IMR-90 (cell line): ENCODE results near the gene ZBED2. TPM values are rescaled to one million over a fixed set of nuclear protein-coding genes. Genes with fewer than 3 reads are reported as not detected.

Experiments
- ATAC-seq: fragments of 200-7000 bp; cut with Tn5 transposase; 2 replicates; pipeline ENCODE4 v1.9.1; 2020; ENCODE audit warnings: low read depth, mild to moderate bottlenecking, moderate library complexity
- BruUV-seq: library from RNA; stranded (reverse); fragments of 400-500 nt; replicated peaks from 2 replicates; lab custom pipeline; 2021; lab: Mats Ljungman, UMichigan
- CTCF ChIA-PET: fragments of 300-600 bp; formaldehyde crosslinking; extraction: SDS; loops from one replicate; lab custom pipeline; 2021; ENCODE audit warnings: antibody characterized with exemption; lab: Yijun Ruan, JAX
- POLR2A ChIA-PET: fragments of 300-600 bp; sonication (Branson Sonifier 250); formaldehyde crosslinking; loops from one replicate; lab custom pipeline; 2022; ENCODE audit warnings: antibody characterized with exemption; ENCODE audit not compliant: unreplicated experiment; lab: Charles Lee
- DNase-seq: peaks from one replicate; pipeline ENCODE4 v3.0.0; 2013
- H2AFZ ChIP-seq: replicated peaks from 2 replicates; pipeline ENCODE3; 2013; ENCODE audit warnings: low read length, mild to moderate bottlenecking; ENCODE audit not compliant: poor library complexity
- H2AK5ac ChIP-seq: 2 replicates; pipeline ENCODE4 v1.6.1; 2013; ENCODE audit warnings: low read depth, low read length, inconsistent platforms
- H2AK9ac ChIP-seq: replicated peaks from 2 replicates; pipeline ENCODE3; 2013; ENCODE audit warnings: mild to moderate bottlenecking, low read depth, low read length, moderate library complexity; ENCODE audit not compliant: poor library complexity
- H2BK120ac ChIP-seq: 2 replicates; pipeline ENCODE4 v1.6.1; 2013; ENCODE audit warnings: low read depth, low read length, inconsistent platforms
- H2BK15ac ChIP-seq: 3 replicates; pipeline ENCODE4 v1.6.1; 2013; ENCODE audit warnings: low read depth, low read length, inconsistent platforms
- H2BK20ac ChIP-seq: 2 replicates; pipeline ENCODE4 v1.6.1; 2013; ENCODE audit warnings: low read depth, mild to moderate bottlenecking, inconsistent platforms, low read length, moderate library complexity
- H2BK5ac ChIP-seq: 2 replicates; pipeline ENCODE4 v1.6.1; 2013; ENCODE audit warnings: mild to moderate bottlenecking, low read depth, low read length, inconsistent platforms; ENCODE audit not compliant: poor library complexity, severe bottlenecking
- H3K14ac ChIP-seq: replicated peaks from 2 replicates; pipeline ENCODE4 v1.6.1; 2013; ENCODE audit warnings: low read depth, low read length, inconsistent platforms
- H3K18ac ChIP-seq: 2 replicates; pipeline ENCODE4 v1.6.1; 2013; ENCODE audit warnings: low read depth, low read length, control low read depth
- H3K23ac ChIP-seq: 2 replicates; pipeline ENCODE4 v1.6.1; 2013; ENCODE audit warnings: low read depth, low read length, inconsistent platforms
- H3K27ac ChIP-seq: 2 replicates; pipeline ENCODE4 v1.5.1; 2013; ENCODE audit warnings: mild to moderate bottlenecking, control low read depth, low read length; ENCODE audit not compliant: insufficient read depth
- H3K27me3 ChIP-seq: 2 replicates; pipeline ENCODE4 v1.6.1; 2013; ENCODE audit warnings: low read length; ENCODE audit not compliant: control insufficient read depth, insufficient read depth
- H3K36me3 ChIP-seq: 2 replicates; pipeline ENCODE4 v1.6.1; 2013; ENCODE audit warnings: low read length, mixed read lengths; ENCODE audit not compliant: control insufficient read depth, insufficient read depth
- H3K4ac ChIP-seq: 2 replicates; pipeline ENCODE4 v1.6.1; 2013; ENCODE audit warnings: low read depth, low read length, inconsistent platforms
- H3K4me1 ChIP-seq: 2 replicates; pipeline ENCODE4 v1.6.1; 2013; ENCODE audit warnings: low read length, mixed read lengths; ENCODE audit not compliant: control insufficient read depth, insufficient read depth
- H3K4me2 ChIP-seq: 2 replicates; pipeline ENCODE4 v1.6.1; 2013; ENCODE audit warnings: low read depth, mild to moderate bottlenecking, control low read depth, low read length, moderate library complexity
- H3K4me3 ChIP-seq: 2 replicates; pipeline ENCODE4 v1.5.1; 2013; ENCODE audit warnings: low read depth, mild to moderate bottlenecking, control low read depth, low read length, moderate library complexity; ENCODE audit not compliant: insufficient read depth
- H3K56ac ChIP-seq: 2 replicates; pipeline ENCODE4 v1.6.1; 2013; ENCODE audit warnings: low read length, inconsistent platforms; ENCODE audit not compliant: insufficient read depth; ENCODE audit errors: extremely low read depth
- H3K79me1 ChIP-seq, 2 experiments: 2 replicates each; pipeline ENCODE4 v1.6.1; 2013; ENCODE audit warnings: low read length in 2 of 2, inconsistent platforms in 1 of 2, low read depth in 1 of 2
- H3K9ac ChIP-seq: 2 replicates; pipeline ENCODE4 v1.6.1; 2013; ENCODE audit warnings: low read depth, low read length, control low read depth
- H3K9me1 ChIP-seq: 2 replicates; pipeline ENCODE4 v1.6.1; 2013; ENCODE audit warnings: low read length, inconsistent platforms; ENCODE audit not compliant: insufficient read depth
- H3K9me3 ChIP-seq: 2 replicates; pipeline ENCODE4 v1.6.1; 2013; ENCODE audit warnings: low read length; ENCODE audit not compliant: control insufficient read depth, insufficient read depth
- H4K20me1 ChIP-seq: 2 replicates; pipeline ENCODE4 v1.6.1; 2013; ENCODE audit warnings: low read length, inconsistent platforms; ENCODE audit not compliant: insufficient read depth
- H4K5ac ChIP-seq: 2 replicates; pipeline ENCODE4 v1.6.1; 2013; ENCODE audit warnings: mild to moderate bottlenecking, low read depth, low read length, control low read depth
- H4K8ac ChIP-seq, 2 experiments: 2 replicates each; pipeline ENCODE4 v1.6.1; 2013; ENCODE audit warnings: low read depth in 2 of 2, low read length in 2 of 2, control low read depth in 1 of 2, inconsistent platforms in 1 of 2
- H4K91ac ChIP-seq: 2 replicates; pipeline ENCODE4 v1.6.1; 2013; ENCODE audit warnings: low read depth, low read length, inconsistent platforms; ENCODE audit not compliant: insufficient read depth
- BHLHE40 ChIP-seq: fragments of 150-350 bp; IDR thresholded peaks from 2 replicates; pipeline ENCODE4 v1.6.1; 2016; ENCODE audit warnings: mild to moderate bottlenecking, low read depth, low read length
- CEBPB ChIP-seq: IDR thresholded peaks from 2 replicates; pipeline ENCODE4 v1.6.1; 2012; ENCODE audit warnings: low read depth, low read length, improper control_type of control experiment
- CHD1 ChIP-seq: IDR thresholded peaks from 2 replicates; pipeline ENCODE4 v1.6.1; 2012; ENCODE audit warnings: low read depth, low read length, improper control_type of control experiment
- FOS ChIP-seq: fragments of 150-350 bp; IDR thresholded peaks from 2 replicates; pipeline ENCODE4 v1.6.1; 2016; ENCODE audit warnings: low read depth, low read length
- MAFK ChIP-seq: IDR thresholded peaks from 2 replicates; pipeline ENCODE4 v1.6.1; 2012; ENCODE audit warnings: low read depth, low read length, improper control_type of control experiment
- MAZ ChIP-seq: IDR thresholded peaks from 2 replicates; pipeline ENCODE4 v1.6.1; 2012; ENCODE audit warnings: low read depth, mild to moderate bottlenecking, low read length, improper control_type of control experiment, moderate library complexity, borderline replicate concordance
- MXI1 ChIP-seq: IDR thresholded peaks from 2 replicates; pipeline ENCODE4 v1.6.1; 2012; ENCODE audit warnings: low read depth, mild to moderate bottlenecking, low read length, moderate library complexity, borderline replicate concordance
- NFE2L2 ChIP-seq: fragments of 150-350 bp; IDR thresholded peaks from 2 replicates; pipeline ENCODE4 v1.6.1; 2016; ENCODE audit warnings: low read depth, mild to moderate bottlenecking, low read length
- POLR2A ChIP-seq: IDR thresholded peaks from 2 replicates; pipeline ENCODE4 v1.6.1; 2012; ENCODE audit warnings: mild to moderate bottlenecking, low read depth, low read length
- RAD21 ChIP-seq: IDR thresholded peaks from 2 replicates; pipeline ENCODE4 v1.6.1; 2012; ENCODE audit warnings: low read length, improper control_type of control experiment
- RCOR1 ChIP-seq: IDR thresholded peaks from 2 replicates; pipeline ENCODE4 v1.6.1; 2012; ENCODE audit warnings: mild to moderate bottlenecking, low read length, improper control_type of control experiment; ENCODE audit not compliant: insufficient replicate concordance
- RFX5 ChIP-seq: IDR thresholded peaks from 2 replicates; pipeline ENCODE4 v1.8.0; 2012; ENCODE audit warnings: low read depth, mild to moderate bottlenecking, low read length, moderate library complexity
- SMC3 ChIP-seq: fragments of 150-350 bp; IDR thresholded peaks from 2 replicates; pipeline ENCODE4 v1.6.1; 2016; ENCODE audit warnings: low read depth, mild to moderate bottlenecking, antibody characterized with exemption, low read length, moderate library complexity
- WGBS, 2 experiments: methylation state at CpG; one replicate each; pipeline versions ENCODE4 v1.1.5 to v1.1.7; 2013; ENCODE audit warnings: missing lambda C conversion rate in 2 of 2; ENCODE audit not compliant: insufficient read length in 1 of 2; ENCODE audit errors: extremely low coverage in 2 of 2; 5-methylcytosine and 5-hydroxymethylcytosine counted together
- dilution Hi-C: fragments of 300-500 bp; cut with HindIII; formaldehyde crosslinking; loops from one replicate; pipeline ENCODE4 v1.14.3; 2018; ENCODE audit warnings: low sequenced_read_pairs; ENCODE audit not compliant: unreplicated experiment
- in situ Hi-C: fragments of 300-500 bp; cut with MboI; formaldehyde crosslinking; loops from 3 replicates; pipeline ENCODE4 v1.14.3; 2019; ENCODE audit warnings: low sequenced_read_pairs, inconsistent platforms, mixed read lengths
- intact Hi-C: fragments of 100-400 bp; cut with micrococcal nuclease; formaldehyde crosslinking; loops from 2 replicates; pipeline ENCODE4 v1.10.0; 2022
- polyA plus RNA-seq, 3 experiments: library from polyadenylated mRNA; depleted of rRNA; stranded (reverse); fragments of >200 nt; gene quantifications; 2 replicates each; pipeline ENCODE4 v1.2.3, GENCODE V29; 2012; ENCODE audit warnings: low replicate concordance in 1 of 3
- total RNA-seq: library from RNA; depleted of rRNA; stranded (reverse); fragments of >200 nt; gene quantifications from 2 replicates; pipeline ENCODE4 v1.2.3, GENCODE V29; 2012
- TF ChIP-seq, protein P1 (sequence below): fragments of 150-350 bp; IDR thresholded peaks from 2 replicates; pipeline ENCODE4 v1.6.1; 2017; ENCODE audit warnings: mild to moderate bottlenecking, antibody characterized with exemption, low read length, low read depth
- TF ChIP-seq, protein P2 (sequence below): fragments of 150-350 bp; IDR thresholded peaks from 2 replicates; pipeline ENCODE4 v1.6.1; 2016; ENCODE audit warnings: low read depth, mild to moderate bottlenecking, low read length, moderate library complexity, borderline replicate concordance
- TF ChIP-seq, protein P3 (sequence below): conservative IDR thresholded peaks from 2 replicates; pipeline ENCODE4 v1.5.1; 2012; ENCODE audit warnings: mild to moderate bottlenecking, low read depth, low read length, improper control_type of control experiment

The ZBED2 gene
- total and polyA plus RNA-seq, 2 of the 4 experiments (the other 2 are of a cell fraction) = 0.51 to 0.72 TPM

DNA sequence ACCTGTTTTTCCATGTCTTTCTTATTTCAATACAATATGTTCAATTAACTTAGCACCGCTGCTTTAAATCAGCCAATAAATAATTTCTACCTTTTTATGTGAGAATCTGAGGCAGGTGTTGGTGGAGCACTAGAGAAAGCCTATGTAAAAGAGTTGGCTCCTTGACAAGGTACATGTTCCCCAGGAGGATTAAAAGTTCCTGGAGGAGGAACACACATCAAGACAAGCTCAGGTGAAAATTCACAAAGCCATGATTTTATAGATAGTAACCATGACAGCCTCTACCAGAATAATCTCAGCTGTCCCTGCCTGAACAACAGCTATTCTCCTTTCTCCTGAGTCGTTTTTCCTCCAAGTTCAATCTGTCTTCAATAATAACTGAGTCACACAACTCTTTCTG, 3.4 kb upstream of the ZBED2 start:
- in situ Hi-C loops (loop anchor here (25.0 kb wide), 2 partner anchors 264 to 364 kb away; partner anchors contain the start of gene PHLDB2), dilution Hi-C loops (no loop called here), intact Hi-C loops (no loop called here)
- Histone ChIP-seq H3K27ac (no peak overlapping the region), H4K5ac (no peak overlapping the region), H2BK120ac (no peak overlapping the region), H3K9me1 (peaks cover 15% of the 10 kb centered on the region), H3K14ac (no peak overlapping the region), H3K23ac (no peak overlapping the region), H3K36me3 (no peaks in the 10 kb centered on the region), H3K4ac (no peak overlapping the region), H3K27me3 (no peaks in the 10 kb centered on the region), H3K9ac (no peak overlapping the region), H2BK20ac (no peak overlapping the region), H4K8ac (no peak overlapping the region), H4K91ac (no peak overlapping the region; the same call in 1 of the 2 replicates), H3K4me2 (no peak overlapping the region), H4K20me1 (no peaks in the 10 kb centered on the region), H2AK9ac (no peak overlapping the region), H3K9me3 (no peaks in the 10 kb centered on the region), H2AK5ac (no peak overlapping the region), H2BK15ac (peak overlapping the region; percentile 80; the same call in 1 of the 3 replicates), H3K4me1 (peaks cover 15% of the 10 kb centered on the region), H3K56ac (no peak overlapping the region), H3K4me3 (no peak overlapping the region), H2BK5ac (no peak overlapping the region), H3K79me1 (peaks cover 0 to 5% of the 10 kb centered on the region in 2 experiments; a peak in 2 of 4 replicates), H3K18ac (no peak overlapping the region), H2AFZ (no peak overlapping the region)
- ChIA-PET POLR2A (no interaction called here), CTCF (interaction anchor here (1.3 kb wide), 1 partner anchor 18 kb away, joined by 3 read pairs; no protein-coding TSS in a partner anchor)
- DNase-seq = no peak
- TF ChIP-seq, protein P1, sequence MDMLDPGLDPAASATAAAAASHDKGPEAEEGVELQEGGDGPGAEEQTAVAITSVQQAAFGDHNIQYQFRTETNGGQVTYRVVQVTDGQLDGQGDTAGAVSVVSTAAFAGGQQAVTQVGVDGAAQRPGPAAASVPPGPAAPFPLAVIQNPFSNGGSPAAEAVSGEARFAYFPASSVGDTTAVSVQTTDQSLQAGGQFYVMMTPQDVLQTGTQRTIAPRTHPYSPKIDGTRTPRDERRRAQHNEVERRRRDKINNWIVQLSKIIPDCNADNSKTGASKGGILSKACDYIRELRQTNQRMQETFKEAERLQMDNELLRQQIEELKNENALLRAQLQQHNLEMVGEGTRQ = no peak
- TF ChIP-seq RCOR1 (no peak), FOS (no peak), POLR2A (no peak), MXI1 (no peak), MAFK (no peak), CEBPB (no peak), RAD21 (no peak), BHLHE40 (no peak), CHD1 (no peak), RFX5 (no peak), SMC3 (no peak), MAZ (no peak), NFE2L2 (no peak)
- TF ChIP-seq, protein P2, sequence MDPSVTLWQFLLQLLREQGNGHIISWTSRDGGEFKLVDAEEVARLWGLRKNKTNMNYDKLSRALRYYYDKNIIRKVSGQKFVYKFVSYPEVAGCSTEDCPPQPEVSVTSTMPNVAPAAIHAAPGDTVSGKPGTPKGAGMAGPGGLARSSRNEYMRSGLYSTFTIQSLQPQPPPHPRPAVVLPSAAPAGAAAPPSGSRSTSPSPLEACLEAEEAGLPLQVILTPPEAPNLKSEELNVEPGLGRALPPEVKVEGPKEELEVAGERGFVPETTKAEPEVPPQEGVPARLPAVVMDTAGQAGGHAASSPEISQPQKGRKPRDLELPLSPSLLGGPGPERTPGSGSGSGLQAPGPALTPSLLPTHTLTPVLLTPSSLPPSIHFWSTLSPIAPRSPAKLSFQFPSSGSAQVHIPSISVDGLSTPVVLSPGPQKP = no peak
- TF ChIP-seq, protein P3, sequence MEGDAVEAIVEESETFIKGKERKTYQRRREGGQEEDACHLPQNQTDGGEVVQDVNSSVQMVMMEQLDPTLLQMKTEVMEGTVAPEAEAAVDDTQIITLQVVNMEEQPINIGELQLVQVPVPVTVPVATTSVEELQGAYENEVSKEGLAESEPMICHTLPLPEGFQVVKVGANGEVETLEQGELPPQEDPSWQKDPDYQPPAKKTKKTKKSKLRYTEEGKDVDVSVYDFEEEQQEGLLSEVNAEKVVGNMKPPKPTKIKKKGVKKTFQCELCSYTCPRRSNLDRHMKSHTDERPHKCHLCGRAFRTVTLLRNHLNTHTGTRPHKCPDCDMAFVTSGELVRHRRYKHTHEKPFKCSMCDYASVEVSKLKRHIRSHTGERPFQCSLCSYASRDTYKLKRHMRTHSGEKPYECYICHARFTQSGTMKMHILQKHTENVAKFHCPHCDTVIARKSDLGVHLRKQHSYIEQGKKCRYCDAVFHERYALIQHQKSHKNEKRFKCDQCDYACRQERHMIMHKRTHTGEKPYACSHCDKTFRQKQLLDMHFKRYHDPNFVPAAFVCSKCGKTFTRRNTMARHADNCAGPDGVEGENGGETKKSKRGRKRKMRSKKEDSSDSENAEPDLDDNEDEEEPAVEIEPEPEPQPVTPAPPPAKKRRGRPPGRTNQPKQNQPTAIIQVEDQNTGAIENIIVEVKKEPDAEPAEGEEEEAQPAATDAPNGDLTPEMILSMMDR = no peak
- no TSS peak for BruUV-seq
- no peak for ATAC-seq
- WGBS, 2 experiments = no CpG with 5 or more reads among the region's 2 CpGs
